SK-N-SH (cell line): Measurements from ENCODE around the gene ZNF197.

Source experiments
- EP300 ChIP-seq, 2 experiments: IDR thresholded peaks; 2 replicates each; pipeline versions ENCODE4 v1.4.0 to v1.6.1; 2012; ENCODE audit warnings: borderline replicate concordance in 1 of 2, low read depth in 1 of 2, low read length in 1 of 2
- IRF3 ChIP-seq: fragments of 150-350 bp; IDR thresholded peaks from 2 replicates; pipeline ENCODE4 v1.6.1; 2016; ENCODE audit warnings: mild to moderate bottlenecking, low read depth, low read length
- MAX ChIP-seq: IDR thresholded peaks from 2 replicates; pipeline ENCODE4 v1.4.0; 2012; ENCODE audit warnings: low read depth
- MXI1 ChIP-seq: IDR thresholded peaks from 2 replicates; pipeline ENCODE4 v1.6.1; 2012; ENCODE audit warnings: mild to moderate bottlenecking, low read depth, low read length, improper control_type of control experiment
- POLR2AphosphoS5 ChIP-seq: IDR thresholded peaks from 2 replicates; pipeline ENCODE4 v1.6.1; 2012; ENCODE audit warnings: low read depth, low read length
- RAD21 ChIP-seq: IDR thresholded peaks from 2 replicates; pipeline ENCODE4 v1.6.1; 2012; ENCODE audit warnings: mild to moderate bottlenecking, low read length
- REST ChIP-seq: IDR thresholded peaks from 2 replicates; pipeline ENCODE4 v1.6.1; 2012; ENCODE audit warnings: mild to moderate bottlenecking, low read depth, low read length, moderate library complexity
- RFX5 ChIP-seq: IDR thresholded peaks from 2 replicates; pipeline ENCODE4 v1.6.1; 2012; ENCODE audit warnings: mild to moderate bottlenecking, improper control_type of control experiment, low read length
- YY1 ChIP-seq: IDR thresholded peaks from 2 replicates; pipeline ENCODE4 v1.4.0; 2012; ENCODE audit warnings: low read depth, mild to moderate bottlenecking
- ZBTB33 ChIP-seq: IDR thresholded peaks from 2 replicates; pipeline ENCODE4 v1.4.0; 2012; ENCODE audit warnings: low read depth, borderline replicate concordance
- TF ChIP-seq, protein P1 (sequence below): fragments of 200-600 bp; sonication (generic); IDR thresholded peaks from 2 replicates; pipeline ENCODE4 v1.6.1; 2017; ENCODE audit warnings: antibody characterized with exemption, mild to moderate bottlenecking, moderate library complexity
- TF ChIP-seq, protein P2 (sequence below): IDR thresholded peaks from 2 replicates; pipeline ENCODE4 v1.4.0; 2012; ENCODE audit warnings: low read depth, borderline replicate concordance

DNA sequence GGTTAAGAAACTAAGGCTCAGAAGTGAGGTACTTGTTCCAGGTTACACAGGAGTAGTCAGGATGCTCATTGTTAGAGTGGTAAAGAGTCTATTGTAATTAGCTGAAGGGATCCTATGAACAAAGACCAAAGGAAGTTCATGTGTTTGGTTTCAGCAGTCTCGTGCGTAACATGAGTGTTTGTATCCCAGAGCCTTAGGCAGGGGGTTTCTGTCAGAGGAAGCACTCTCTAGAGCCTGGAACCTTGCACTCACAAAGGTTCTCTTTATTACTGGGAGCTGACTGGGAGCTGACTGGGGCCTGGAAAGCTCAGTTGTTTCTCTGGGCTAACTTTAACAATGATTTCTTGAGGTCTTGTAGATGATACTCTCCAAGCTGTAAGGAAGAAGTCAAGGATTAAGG is 3.9 kb downstream of the ZNF197 start:
- TF ChIP-seq RAD21: no peak
- TF ChIP-seq, protein P1, sequence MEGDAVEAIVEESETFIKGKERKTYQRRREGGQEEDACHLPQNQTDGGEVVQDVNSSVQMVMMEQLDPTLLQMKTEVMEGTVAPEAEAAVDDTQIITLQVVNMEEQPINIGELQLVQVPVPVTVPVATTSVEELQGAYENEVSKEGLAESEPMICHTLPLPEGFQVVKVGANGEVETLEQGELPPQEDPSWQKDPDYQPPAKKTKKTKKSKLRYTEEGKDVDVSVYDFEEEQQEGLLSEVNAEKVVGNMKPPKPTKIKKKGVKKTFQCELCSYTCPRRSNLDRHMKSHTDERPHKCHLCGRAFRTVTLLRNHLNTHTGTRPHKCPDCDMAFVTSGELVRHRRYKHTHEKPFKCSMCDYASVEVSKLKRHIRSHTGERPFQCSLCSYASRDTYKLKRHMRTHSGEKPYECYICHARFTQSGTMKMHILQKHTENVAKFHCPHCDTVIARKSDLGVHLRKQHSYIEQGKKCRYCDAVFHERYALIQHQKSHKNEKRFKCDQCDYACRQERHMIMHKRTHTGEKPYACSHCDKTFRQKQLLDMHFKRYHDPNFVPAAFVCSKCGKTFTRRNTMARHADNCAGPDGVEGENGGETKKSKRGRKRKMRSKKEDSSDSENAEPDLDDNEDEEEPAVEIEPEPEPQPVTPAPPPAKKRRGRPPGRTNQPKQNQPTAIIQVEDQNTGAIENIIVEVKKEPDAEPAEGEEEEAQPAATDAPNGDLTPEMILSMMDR: no peak
- TF ChIP-seq POLR2AphosphoS5: no peak
- no peak for TF ChIP-seq REST
- no peak for TF ChIP-seq MXI1
- no peak for TF ChIP-seq EP300 (IDR thresholded peaks at IDR 0.05; ENCODE audit: borderline replicate concordance in 1 of 2, low read depth in 1 of 2, low read length in 1 of 2)
- no peak for TF ChIP-seq IRF3
- TF ChIP-seq MAX: no peak
- TF ChIP-seq RFX5: no peak
- TF ChIP-seq, protein P2, sequence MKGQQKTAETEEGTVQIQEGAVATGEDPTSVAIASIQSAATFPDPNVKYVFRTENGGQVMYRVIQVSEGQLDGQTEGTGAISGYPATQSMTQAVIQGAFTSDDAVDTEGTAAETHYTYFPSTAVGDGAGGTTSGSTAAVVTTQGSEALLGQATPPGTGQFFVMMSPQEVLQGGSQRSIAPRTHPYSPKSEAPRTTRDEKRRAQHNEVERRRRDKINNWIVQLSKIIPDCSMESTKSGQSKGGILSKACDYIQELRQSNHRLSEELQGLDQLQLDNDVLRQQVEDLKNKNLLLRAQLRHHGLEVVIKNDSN: no peak
- TF ChIP-seq YY1: no peak
- TF ChIP-seq ZBTB33: no peak
